ENCODE data around the gene ATP8B4. TPM values are rescaled to one million over a fixed set of nuclear protein-coding genes. Genes with fewer than 3 reads are reported as not detected.

ATP8B4 gene
- total and polyA plus RNA-seq, 2 donors (not counting 3 experiments of a cell fraction or from before 2014, with no cell fraction given) = not detected

DNA sequence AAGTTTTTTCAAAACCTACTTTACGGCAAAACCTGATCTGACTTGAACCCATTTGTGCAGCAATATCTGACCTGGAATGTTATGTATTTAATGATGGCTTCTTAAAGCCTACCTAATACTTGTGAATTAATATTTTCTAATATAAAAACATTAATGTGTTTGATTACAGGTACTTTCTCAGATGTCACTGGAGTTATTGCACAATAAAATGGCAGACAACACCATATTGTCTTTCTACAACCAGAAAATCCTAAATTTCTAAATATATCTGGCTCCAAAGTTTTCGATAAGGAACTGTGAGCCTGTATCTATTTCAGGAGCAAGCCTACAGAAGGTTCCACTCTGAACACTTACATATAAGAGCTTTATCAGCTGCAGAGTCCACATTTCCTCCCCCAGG lies 184.5 kb downstream of the ATP8B4 start:
- no peaks in the 10 kb centered on the region for H3K36me3 ChIP-seq (ENCODE audit: control insufficient read depth in 2 of 2, extremely low read depth in 1 of 2, insufficient read depth in 2 of 2, low read length in 2 of 2)
- POLR2A ChIA-PET = no interaction called here
- no peak overlapping the region for H3K4me2 ChIP-seq (ENCODE audit: insufficient read depth, low read length)
- H4K20me1 ChIP-seq (replicated peaks; ENCODE audit: control insufficient read depth, extremely low read depth, insufficient read depth, low read length) = no peaks in the 10 kb centered on the region
- no peak overlapping the region for H3K9ac ChIP-seq (replicated peaks; ENCODE audit: extremely low read depth, insufficient read depth, low read length)
- no peak for FAIRE-seq
- H2AFZ ChIP-seq (ENCODE audit: low read depth, low read length) = no peak overlapping the region
- H3K79me2 ChIP-seq (ENCODE audit: control insufficient read depth, insufficient read depth, low read length) = no peaks in the 10 kb centered on the region
- BruUV-seq (replicated peaks) = no TSS peak
- dilution Hi-C loops (cut with MboI; ENCODE audit: extremely low pct_ligation_motif_present, low sequenced_read_pairs) = no loop called here
- no peaks in the 10 kb centered on the region for H3K9me3 ChIP-seq (replicated peaks; ENCODE audit: control insufficient read depth, insufficient read depth, low read length)
- H3K27me3 ChIP-seq (ENCODE audit: control insufficient read depth in 2 of 2, insufficient read depth in 2 of 2, low read length in 2 of 2) = no peaks in the 10 kb centered on the region
- H3K9me1 ChIP-seq (replicated peaks; ENCODE audit: control insufficient read depth, extremely low read depth, insufficient read depth, low read length) = no peaks in the 10 kb centered on the region
- no peak overlapping the region for H3K4me3 ChIP-seq (replicated peaks in 1 of 3; ENCODE audit: insufficient read depth in 1 of 3, low read depth in 1 of 3, low read length in 3 of 3)
- no peak overlapping the region for H3K27ac ChIP-seq (ENCODE audit: insufficient read depth, low read depth, low read length)
- no peak for DNase-seq (ENCODE audit: low read depth, low spot score)
- TF ChIP-seq, protein P1, sequence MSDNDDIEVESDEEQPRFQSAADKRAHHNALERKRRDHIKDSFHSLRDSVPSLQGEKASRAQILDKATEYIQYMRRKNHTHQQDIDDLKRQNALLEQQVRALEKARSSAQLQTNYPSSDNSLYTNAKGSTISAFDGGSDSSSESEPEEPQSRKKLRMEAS (IDR thresholded peaks at IDR 0.05; ENCODE audit: insufficient read depth, insufficient read length) = no peak
- TF ChIP-seq GATA2 (IDR thresholded peaks at IDR 0.05; ENCODE audit: insufficient read depth, insufficient read length, low read depth, low read length) (no peak), CTCF (IDR thresholded peaks at IDR 0.05; ENCODE audit: extremely low read depth in 1 of 2, insufficient read depth in 1 of 2, low read depth in 1 of 2, low read length in 2 of 2) (no peak), POLR2AphosphoS5 (IDR thresholded peaks at IDR 0.05; ENCODE audit: insufficient read depth, low read depth, low read length) (no peak), JUN (IDR thresholded peaks at IDR 0.05; ENCODE audit: borderline replicate concordance, insufficient read depth, insufficient read length, low read depth) (no peak), EZH2 (IDR thresholded peaks at IDR 0.05; ENCODE audit: borderline replicate concordance, low read depth, low read length, severe bottlenecking) (no peak), POLR2A (IDR thresholded peaks at IDR 0.05; ENCODE audit: low read depth, low read length) (no peak), MYC (IDR thresholded peaks at IDR 0.05; ENCODE audit: low read depth, low read length) (no peak), FOS (IDR thresholded peaks at IDR 0.05; ENCODE audit: borderline replicate concordance, insufficient read depth, low read length) (no peak)
- CTCF ChIA-PET = no interaction called here
- intact Hi-C loops (cut with micrococcal nuclease) = loop anchor here (10.0 kb wide), 1 partner anchor 260 kb away; no protein-coding TSS in a partner anchor
- no peaks in the 10 kb centered on the region for H3K4me1 ChIP-seq (ENCODE audit: control insufficient read depth, extremely low read depth, insufficient read depth, low read length)

Measured in endothelial cell of umbilical vein (primary cell).